IMR-90 (cell line): ENCODE results near the gene CCDC50. TPM values are rescaled to one million over a fixed set of nuclear protein-coding genes. Genes with fewer than 3 reads are reported as not detected.

ENCODE experiments used
- ATAC-seq: fragments of 200-7000 bp; cut with Tn5 transposase; 2 replicates; pipeline ENCODE4 v1.9.1; 2020; ENCODE audit warnings: low read depth, mild to moderate bottlenecking, moderate library complexity
- BruUV-seq: library from RNA; stranded (reverse); fragments of 400-500 nt; replicated peaks from 2 replicates; lab custom pipeline; 2021; lab: Mats Ljungman, UMichigan
- CTCF ChIA-PET: fragments of 300-600 bp; formaldehyde crosslinking; extraction: SDS; loops from one replicate; lab custom pipeline; 2021; ENCODE audit warnings: antibody characterized with exemption; lab: Yijun Ruan, JAX
- POLR2A ChIA-PET: fragments of 300-600 bp; sonication (Branson Sonifier 250); formaldehyde crosslinking; loops from one replicate; lab custom pipeline; 2022; ENCODE audit warnings: antibody characterized with exemption; ENCODE audit not compliant: unreplicated experiment; lab: Charles Lee
- DNase-seq: peaks from one replicate; pipeline ENCODE4 v3.0.0; 2013
- H2AFZ ChIP-seq: replicated peaks from 2 replicates; pipeline ENCODE3; 2013; ENCODE audit warnings: low read length, mild to moderate bottlenecking; ENCODE audit not compliant: poor library complexity
- H2AK5ac ChIP-seq: 2 replicates; pipeline ENCODE4 v1.6.1; 2013; ENCODE audit warnings: low read depth, low read length, inconsistent platforms
- H2AK9ac ChIP-seq: replicated peaks from 2 replicates; pipeline ENCODE3; 2013; ENCODE audit warnings: mild to moderate bottlenecking, low read depth, low read length, moderate library complexity; ENCODE audit not compliant: poor library complexity
- H2BK120ac ChIP-seq: 2 replicates; pipeline ENCODE4 v1.6.1; 2013; ENCODE audit warnings: low read depth, low read length, inconsistent platforms
- H2BK15ac ChIP-seq: 3 replicates; pipeline ENCODE4 v1.6.1; 2013; ENCODE audit warnings: low read depth, low read length, inconsistent platforms
- H2BK20ac ChIP-seq: 2 replicates; pipeline ENCODE4 v1.6.1; 2013; ENCODE audit warnings: low read depth, mild to moderate bottlenecking, inconsistent platforms, low read length, moderate library complexity
- H2BK5ac ChIP-seq: 2 replicates; pipeline ENCODE4 v1.6.1; 2013; ENCODE audit warnings: mild to moderate bottlenecking, low read depth, low read length, inconsistent platforms; ENCODE audit not compliant: poor library complexity, severe bottlenecking
- H3K14ac ChIP-seq: replicated peaks from 2 replicates; pipeline ENCODE4 v1.6.1; 2013; ENCODE audit warnings: low read depth, low read length, inconsistent platforms
- H3K18ac ChIP-seq: 2 replicates; pipeline ENCODE4 v1.6.1; 2013; ENCODE audit warnings: low read depth, low read length, control low read depth
- H3K23ac ChIP-seq: 2 replicates; pipeline ENCODE4 v1.6.1; 2013; ENCODE audit warnings: low read depth, low read length, inconsistent platforms
- H3K27ac ChIP-seq: 2 replicates; pipeline ENCODE4 v1.5.1; 2013; ENCODE audit warnings: mild to moderate bottlenecking, control low read depth, low read length; ENCODE audit not compliant: insufficient read depth
- H3K27me3 ChIP-seq: 2 replicates; pipeline ENCODE4 v1.6.1; 2013; ENCODE audit warnings: low read length; ENCODE audit not compliant: control insufficient read depth, insufficient read depth
- H3K36me3 ChIP-seq: 2 replicates; pipeline ENCODE4 v1.6.1; 2013; ENCODE audit warnings: low read length, mixed read lengths; ENCODE audit not compliant: control insufficient read depth, insufficient read depth
- H3K4ac ChIP-seq: 2 replicates; pipeline ENCODE4 v1.6.1; 2013; ENCODE audit warnings: low read depth, low read length, inconsistent platforms
- H3K4me1 ChIP-seq: 2 replicates; pipeline ENCODE4 v1.6.1; 2013; ENCODE audit warnings: low read length, mixed read lengths; ENCODE audit not compliant: control insufficient read depth, insufficient read depth
- H3K4me2 ChIP-seq: 2 replicates; pipeline ENCODE4 v1.6.1; 2013; ENCODE audit warnings: low read depth, mild to moderate bottlenecking, control low read depth, low read length, moderate library complexity
- H3K4me3 ChIP-seq: 2 replicates; pipeline ENCODE4 v1.5.1; 2013; ENCODE audit warnings: low read depth, mild to moderate bottlenecking, control low read depth, low read length, moderate library complexity; ENCODE audit not compliant: insufficient read depth
- H3K56ac ChIP-seq: 2 replicates; pipeline ENCODE4 v1.6.1; 2013; ENCODE audit warnings: low read length, inconsistent platforms; ENCODE audit not compliant: insufficient read depth; ENCODE audit errors: extremely low read depth
- H3K79me1 ChIP-seq, 2 experiments: 2 replicates each; pipeline ENCODE4 v1.6.1; 2013; ENCODE audit warnings: low read length in 2 of 2, inconsistent platforms in 1 of 2, low read depth in 1 of 2
- H3K9ac ChIP-seq: 2 replicates; pipeline ENCODE4 v1.6.1; 2013; ENCODE audit warnings: low read depth, low read length, control low read depth
- H3K9me1 ChIP-seq: 2 replicates; pipeline ENCODE4 v1.6.1; 2013; ENCODE audit warnings: low read length, inconsistent platforms; ENCODE audit not compliant: insufficient read depth
- H3K9me3 ChIP-seq: 2 replicates; pipeline ENCODE4 v1.6.1; 2013; ENCODE audit warnings: low read length; ENCODE audit not compliant: control insufficient read depth, insufficient read depth
- H4K20me1 ChIP-seq: 2 replicates; pipeline ENCODE4 v1.6.1; 2013; ENCODE audit warnings: low read length, inconsistent platforms; ENCODE audit not compliant: insufficient read depth
- H4K5ac ChIP-seq: 2 replicates; pipeline ENCODE4 v1.6.1; 2013; ENCODE audit warnings: mild to moderate bottlenecking, low read depth, low read length, control low read depth
- H4K8ac ChIP-seq, 2 experiments: 2 replicates each; pipeline ENCODE4 v1.6.1; 2013; ENCODE audit warnings: low read depth in 2 of 2, low read length in 2 of 2, control low read depth in 1 of 2, inconsistent platforms in 1 of 2
- H4K91ac ChIP-seq: 2 replicates; pipeline ENCODE4 v1.6.1; 2013; ENCODE audit warnings: low read depth, low read length, inconsistent platforms; ENCODE audit not compliant: insufficient read depth
- CTCF ChIP-seq: conservative IDR thresholded peaks from 2 replicates; pipeline ENCODE4 v1.5.1; 2012; ENCODE audit warnings: mild to moderate bottlenecking, low read depth, low read length, improper control_type of control experiment
- MAFK ChIP-seq: IDR thresholded peaks from 2 replicates; pipeline ENCODE4 v1.6.1; 2012; ENCODE audit warnings: low read depth, low read length, improper control_type of control experiment
- MAZ ChIP-seq: IDR thresholded peaks from 2 replicates; pipeline ENCODE4 v1.6.1; 2012; ENCODE audit warnings: low read depth, mild to moderate bottlenecking, low read length, improper control_type of control experiment, moderate library complexity, borderline replicate concordance
- MXI1 ChIP-seq: IDR thresholded peaks from 2 replicates; pipeline ENCODE4 v1.6.1; 2012; ENCODE audit warnings: low read depth, mild to moderate bottlenecking, low read length, moderate library complexity, borderline replicate concordance
- RCOR1 ChIP-seq: IDR thresholded peaks from 2 replicates; pipeline ENCODE4 v1.6.1; 2012; ENCODE audit warnings: mild to moderate bottlenecking, low read length, improper control_type of control experiment; ENCODE audit not compliant: insufficient replicate concordance
- USF2 ChIP-seq: fragments of 150-350 bp; IDR thresholded peaks from 2 replicates; pipeline ENCODE4 v1.6.1; 2017; ENCODE audit warnings: mild to moderate bottlenecking, antibody characterized with exemption, low read length, low read depth
- WGBS, 2 experiments: methylation state at CpG; one replicate each; pipeline versions ENCODE4 v1.1.5 to v1.1.7; 2013; ENCODE audit warnings: missing lambda C conversion rate in 2 of 2; ENCODE audit not compliant: insufficient read length in 1 of 2; ENCODE audit errors: extremely low coverage in 2 of 2; 5-methylcytosine and 5-hydroxymethylcytosine counted together
- dilution Hi-C: fragments of 300-500 bp; cut with HindIII; formaldehyde crosslinking; loops from one replicate; pipeline ENCODE4 v1.14.3; 2018; ENCODE audit warnings: low sequenced_read_pairs; ENCODE audit not compliant: unreplicated experiment
- in situ Hi-C: fragments of 300-500 bp; cut with MboI; formaldehyde crosslinking; loops from 3 replicates; pipeline ENCODE4 v1.14.3; 2019; ENCODE audit warnings: low sequenced_read_pairs, inconsistent platforms, mixed read lengths
- intact Hi-C: fragments of 100-400 bp; cut with micrococcal nuclease; formaldehyde crosslinking; loops from 2 replicates; pipeline ENCODE4 v1.10.0; 2022
- polyA plus RNA-seq, 3 experiments: library from polyadenylated mRNA; depleted of rRNA; stranded (reverse); fragments of >200 nt; gene quantifications; 2 replicates each; pipeline ENCODE4 v1.2.3, GENCODE V29; 2012; ENCODE audit warnings: low replicate concordance in 1 of 3
- total RNA-seq: library from RNA; depleted of rRNA; stranded (reverse); fragments of >200 nt; gene quantifications from 2 replicates; pipeline ENCODE4 v1.2.3, GENCODE V29; 2012

Gene CCDC50
- total and polyA plus RNA-seq, 2 of the 4 experiments (the other 2 are of a cell fraction): 59.0 to 63.1 TPM

GRCh38 chr3:191314109-191314728, 15.0 kb upstream of the CCDC50 start:
- BruUV-seq: no TSS peak
- no CpG with 5 or more reads among the region's 5 CpGs for WGBS, 2 experiments
- ATAC-seq (no peak), DNase-seq (no peak)
- Histone ChIP-seq H2BK5ac (no peak overlapping the region), H3K4me1 (no peaks in the 10 kb centered on the region), H3K18ac (no peak overlapping the region), H3K9me1 (no peaks in the 10 kb centered on the region), H3K4me2 (no peak overlapping the region), H3K23ac (no peak overlapping the region), H2BK15ac (no peak overlapping the region), H2BK120ac (no peak overlapping the region), H4K5ac (no peak overlapping the region), H3K4ac (no peak overlapping the region), H3K27me3 (no peaks in the 10 kb centered on the region), H4K8ac (no peak overlapping the region), H2BK20ac (no peak overlapping the region), H3K4me3 (no peak overlapping the region), H4K20me1 (no peaks in the 10 kb centered on the region), H3K79me1 (no peaks in the 10 kb centered on the region), H2AFZ (no peak overlapping the region), H3K27ac (no peak overlapping the region), H3K14ac (no peak overlapping the region), H3K9me3 (no peaks in the 10 kb centered on the region), H4K91ac (no peak overlapping the region), H3K36me3 (no peaks in the 10 kb centered on the region), H2AK5ac (no peak overlapping the region), H3K56ac (no peak overlapping the region), H3K9ac (no peak overlapping the region), H2AK9ac (no peak overlapping the region)
- dilution Hi-C loops: no loop called here
- in situ Hi-C loops: no loop called here
- ChIA-PET CTCF (no interaction called here), POLR2A (no interaction called here)
- no peak for TF ChIP-seq MAFK
- no peak for TF ChIP-seq CTCF
- TF ChIP-seq USF2: no peak
- TF ChIP-seq MXI1: no peak
- no peak for TF ChIP-seq MAZ
- no peak for TF ChIP-seq RCOR1
- intact Hi-C loops: no loop called here
